GM23338 (cell line): ENCODE measurements around the gene SNX30. TPM values are rescaled to one million over a fixed set of nuclear protein-coding genes. Genes with fewer than 3 reads are reported as not detected.

Experiments used
- ATAC-seq: fragments of 200-7000 bp; cut with Tn5 transposase; 3 replicates; pipeline ENCODE4 v1.9.1; 2020
- DNase-seq: peaks from one replicate; pipeline ENCODE4 v3.0.0-alpha.2; 2015; ENCODE audit warnings: low spot score
- H2AFZ ChIP-seq: fragments of 200-600 bp; sonication (generic); 2 replicates; pipeline ENCODE4 v1.8.0; 2016; ENCODE audit warnings: antibody characterized with exemption, mild to moderate bottlenecking, moderate library complexity
- H3F3A ChIP-seq: fragments of 200-600 bp; sonication (generic); replicated peaks from 2 replicates; pipeline ENCODE4 v1.8.0; 2017; ENCODE audit warnings: antibody characterized with exemption, mixed run types, low read depth
- H3K27ac ChIP-seq: fragments of 200-600 bp; sonication (generic); 2 replicates; pipeline ENCODE4 v1.6.1; 2016; ENCODE audit warnings: low read depth
- H3K27me3 ChIP-seq: fragments of 200-600 bp; sonication (generic); 2 replicates; pipeline ENCODE4 v1.8.0; 2016; ENCODE audit warnings: mild to moderate bottlenecking, mixed run types, moderate library complexity; ENCODE audit not compliant: insufficient read depth
- H3K36me3 ChIP-seq: fragments of 200-600 bp; sonication (generic); 2 replicates; pipeline ENCODE4 v1.8.0; 2016; ENCODE audit warnings: mild to moderate bottlenecking; ENCODE audit not compliant: insufficient read depth
- H3K4me1 ChIP-seq: fragments of 200-600 bp; sonication (generic); 2 replicates; pipeline ENCODE4 v1.8.0; 2016; ENCODE audit warnings: mild to moderate bottlenecking, moderate library complexity; ENCODE audit not compliant: insufficient read depth
- H3K4me2 ChIP-seq: fragments of 200-600 bp; sonication (generic); 2 replicates; pipeline ENCODE4 v1.7.1; 2017; ENCODE audit warnings: mixed run types
- H3K4me3 ChIP-seq: fragments of 200-600 bp; sonication (generic); 2 replicates; pipeline ENCODE4 v1.6.1; 2016; ENCODE audit warnings: mixed run types
- H3K79me2 ChIP-seq: fragments of 200-600 bp; sonication (generic); replicated peaks from 2 replicates; pipeline ENCODE4 v1.8.0; 2017; ENCODE audit warnings: mild to moderate bottlenecking; ENCODE audit not compliant: insufficient read depth
- H3K9me2 ChIP-seq: fragments of 200-600 bp; sonication (generic); 2 replicates; pipeline ENCODE4 v1.8.0; 2017; ENCODE audit not compliant: insufficient read depth
- H4K20me1 ChIP-seq: fragments of 200-600 bp; sonication (generic); replicated peaks from 2 replicates; pipeline ENCODE4 v1.8.0; 2017; ENCODE audit warnings: mild to moderate bottlenecking; ENCODE audit not compliant: insufficient read depth
- H3K27ac Mint-ChIP-seq: 2 replicates; pipeline ENCODE4 v1.8.0; 2020; ENCODE audit warnings: inconsistent platforms, mild to moderate bottlenecking, moderate library complexity, mixed read lengths
- H3K27me3 Mint-ChIP-seq: 3 replicates; pipeline ENCODE4 v1.8.0; 2022; ENCODE audit warnings: low read depth, mild to moderate bottlenecking, moderate library complexity, mixed read lengths, inconsistent platforms; ENCODE audit not compliant: insufficient read depth, poor library complexity
- H3K36me3 Mint-ChIP-seq: 3 replicates; pipeline ENCODE4 v1.8.0; 2021; ENCODE audit warnings: low read depth, mild to moderate bottlenecking, inconsistent platforms, moderate library complexity, mixed read lengths
- H3K4me1 Mint-ChIP-seq: 3 replicates; pipeline ENCODE4 v1.8.0; 2020; ENCODE audit warnings: mild to moderate bottlenecking, inconsistent platforms, mixed read lengths
- H3K4me3 Mint-ChIP-seq: 3 replicates; pipeline ENCODE4 v1.8.0; 2021; ENCODE audit warnings: moderate library complexity, mild to moderate bottlenecking, inconsistent platforms, mixed read lengths
- H3K9me3 Mint-ChIP-seq: 3 replicates; pipeline ENCODE4 v1.8.0; 2020; ENCODE audit warnings: moderate library complexity, mild to moderate bottlenecking, inconsistent platforms, mixed read lengths
- CREB1 ChIP-seq: fragments of 250-450 bp; sonication (Bioruptor Pico); IDR thresholded peaks from 2 replicates; pipeline ENCODE4 v1.5.0; 2020; ENCODE audit warnings: low read depth, mild to moderate bottlenecking, moderate library complexity
- CTCF ChIP-seq, 2 experiments: fragments of 200-600 bp in 1 of 2; sonication (generic) in 1 of 2; conservative IDR thresholded peaks; 2 replicates each; pipeline versions ENCODE4 v1.5.1 to v1.6.1; 2016 to 2017; ENCODE audit warnings: antibody characterized with exemption in 2 of 2, low read depth in 2 of 2, mild to moderate bottlenecking in 2 of 2, moderate library complexity in 1 of 2
- EZH2 ChIP-seq: fragments of 200-600 bp; sonication (generic); IDR thresholded peaks from one replicate; pipeline ENCODE4 v1.8.0; 2017; ENCODE audit warnings: antibody characterized with exemption, mild to moderate bottlenecking, low read depth; ENCODE audit not compliant: unreplicated experiment
- EZH2phosphoT487 ChIP-seq: fragments of 200-600 bp; sonication (generic); IDR thresholded peaks from one replicate; pipeline ENCODE4 v1.8.1; 2018; ENCODE audit warnings: antibody characterized with exemption; ENCODE audit not compliant: unreplicated experiment
- JUNB ChIP-seq: IDR thresholded peaks from one replicate; pipeline ENCODE4 v1.6.1; 2016; ENCODE audit warnings: antibody characterized with exemption; ENCODE audit not compliant: unreplicated experiment
- NANOG ChIP-seq: IDR thresholded peaks from 2 replicates; pipeline ENCODE4 v1.6.1; 2016; ENCODE audit warnings: antibody characterized with exemption, borderline replicate concordance
- POLR2AphosphoS5 ChIP-seq: IDR thresholded peaks from 2 replicates; pipeline ENCODE4 v1.6.1; 2016; ENCODE audit warnings: antibody characterized with exemption, low read depth
- REST ChIP-seq: IDR thresholded peaks from one replicate; pipeline ENCODE4 v1.6.1; 2018; ENCODE audit warnings: antibody characterized with exemption; ENCODE audit not compliant: unreplicated experiment
- STAT1 ChIP-seq: IDR thresholded peaks from one replicate; pipeline ENCODE4 v1.6.1; 2016; ENCODE audit warnings: antibody characterized with exemption; ENCODE audit not compliant: unreplicated experiment
- ZNF114 ChIP-seq: fragments of 250-450 bp; sonication (Bioruptor Pico); IDR thresholded peaks from 2 replicates; pipeline ENCODE4 v1.5.0; 2020; ENCODE audit warnings: mild to moderate bottlenecking, moderate library complexity
- ZNF331 ChIP-seq: fragments of 250-450 bp; sonication (Bioruptor Pico); IDR thresholded peaks from 2 replicates; pipeline ENCODE4 v1.5.0; 2020; ENCODE audit warnings: low read depth, mild to moderate bottlenecking, moderate library complexity
- ZNF462 ChIP-seq: fragments of 250-450 bp; sonication (Bioruptor Pico); IDR thresholded peaks from 2 replicates; pipeline ENCODE4 v1.5.0; 2020; ENCODE audit warnings: mild to moderate bottlenecking, moderate library complexity
- polyA plus RNA-seq: library from polyadenylated mRNA; unstranded; fragments of >200 nt; fragmentation: Nextera tagmentation; extraction: Ambion mirVana; gene quantifications from 2 replicates; pipeline ENCODE4 v1.2.1, GENCODE V29; 2016
- total RNA-seq: library from RNA; depleted of rRNA; stranded (reverse); fragments of >200 nt; shearing (Covaris generic); gene quantifications from 2 replicates; pipeline ENCODE4 v1.2.3, GENCODE V29; 2014
- TF ChIP-seq, protein P1 (sequence below): IDR thresholded peaks from 2 replicates; pipeline ENCODE4 v1.6.1; 2016; ENCODE audit warnings: antibody characterized with exemption

SNX30 gene
- total and polyA plus RNA-seq, 2 experiments from 2014 or later = 2.1 to 17.8 TPM

GRCh38 chr9:112728401-112728800 is 22.2 kb upstream of the SNX30 start:
- H3K36me3 Mint-ChIP-seq = no peaks in the 10 kb centered on the region
- Histone ChIP-seq H4K20me1 (no peaks in the 10 kb centered on the region), H3F3A (no peaks in the 10 kb centered on the region), H3K79me2 (no peaks in the 10 kb centered on the region), H3K36me3 (no peaks in the 10 kb centered on the region), H3K4me2 (no peak overlapping the region), H3K4me1 (no peaks in the 10 kb centered on the region), H3K27ac (no peak overlapping the region), H3K4me3 (no peak overlapping the region), H3K9me2 (no peaks in the 10 kb centered on the region), H3K27me3 (no peaks in the 10 kb centered on the region), H2AFZ (no peak overlapping the region)
- ATAC-seq = no peak
- no peak for DNase-seq
- H3K9me3 Mint-ChIP-seq = no peaks in the 10 kb centered on the region
- H3K27me3 Mint-ChIP-seq = peaks cover 3% of the 10 kb centered on the region
- no peaks in the 10 kb centered on the region for H3K4me1 Mint-ChIP-seq
- no peak overlapping the region for H3K27ac Mint-ChIP-seq
- H3K4me3 Mint-ChIP-seq = no peak overlapping the region
- TF ChIP-seq, protein P1, sequence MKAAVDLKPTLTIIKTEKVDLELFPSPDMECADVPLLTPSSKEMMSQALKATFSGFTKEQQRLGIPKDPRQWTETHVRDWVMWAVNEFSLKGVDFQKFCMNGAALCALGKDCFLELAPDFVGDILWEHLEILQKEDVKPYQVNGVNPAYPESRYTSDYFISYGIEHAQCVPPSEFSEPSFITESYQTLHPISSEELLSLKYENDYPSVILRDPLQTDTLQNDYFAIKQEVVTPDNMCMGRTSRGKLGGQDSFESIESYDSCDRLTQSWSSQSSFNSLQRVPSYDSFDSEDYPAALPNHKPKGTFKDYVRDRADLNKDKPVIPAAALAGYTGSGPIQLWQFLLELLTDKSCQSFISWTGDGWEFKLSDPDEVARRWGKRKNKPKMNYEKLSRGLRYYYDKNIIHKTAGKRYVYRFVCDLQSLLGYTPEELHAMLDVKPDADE = no peak
- TF ChIP-seq ZNF114 (CRISPR knock-in tag) (no peak), EZH2 (no peak), ZNF331 (no peak), NANOG (no peak), JUNB (no peak), EZH2phosphoT487 (no peak), POLR2AphosphoS5 (no peak), STAT1 (no peak), ZNF462 (CRISPR knock-in tag) (no peak), CREB1 (CRISPR knock-in tag) (no peak), CTCF (conservative IDR thresholded peaks at IDR 0.05; ENCODE audit: low read depth in 2 of 2) (no peak), REST (no peak)
